HepG2 (cell line): Measurements from ENCODE around the gene MBD5. TPM values are rescaled to one million over a fixed set of nuclear protein-coding genes. Genes with fewer than 3 reads are reported as not detected.
A peak's percentile ranks its signal among the peaks of the same experiment; 100 is the strongest.

Experiments used
- FOXA3 ChIP-seq: IDR thresholded peaks from 2 replicates; pipeline ENCODE4 v1.6.1; 2016; ENCODE audit warnings: missing genetic modification reagents, missing compliant biosample characterization
- KDM2A ChIP-seq: sonication (generic); formaldehyde crosslinking; IDR thresholded peaks from 2 replicates; pipeline ENCODE4 v1.4.0; 2020; ENCODE audit warnings: low read depth, missing genetic modification reagents, borderline replicate concordance
- MXD3 ChIP-seq: IDR thresholded peaks from 2 replicates; pipeline ENCODE4 v1.6.1; 2016; ENCODE audit warnings: mild to moderate bottlenecking, missing biosample characterization, missing genetic modification reagents
- NRL ChIP-seq: sonication (generic); formaldehyde crosslinking; IDR thresholded peaks from 2 replicates; pipeline ENCODE4 v1.5.0; 2020; ENCODE audit warnings: missing genetic modification reagents, mild to moderate bottlenecking, moderate library complexity, borderline replicate concordance
- PHF21A ChIP-seq: sonication (generic); formaldehyde crosslinking; IDR thresholded peaks from 2 replicates; pipeline ENCODE4 v1.5.0; 2020; ENCODE audit warnings: mild to moderate bottlenecking, missing genetic modification reagents
- RNF2 ChIP-seq: fragments of 450-650 bp; conservative IDR thresholded peaks from 2 replicates; pipeline ENCODE4 v1.6.1; 2016; ENCODE audit warnings: low read depth
- SETDB1 ChIP-seq: sonication (generic); formaldehyde crosslinking; IDR thresholded peaks from 2 replicates; pipeline ENCODE4 v1.5.1; 2020; ENCODE audit warnings: missing genetic modification reagents, mild to moderate bottlenecking, borderline replicate concordance
- ZBTB40 ChIP-seq, 2 experiments: fragments of 450-650 bp in 1 of 2; sonication (generic) in 1 of 2; formaldehyde crosslinking in 1 of 2; IDR thresholded peaks; 2 replicates each; pipeline versions ENCODE4 v1.6.1 to v1.8.0; 2016 to 2022; ENCODE audit warnings: antibody characterized with exemption in 1 of 2, mild to moderate bottlenecking in 1 of 2, missing genetic modification reagents in 1 of 2
- ZBTB8A ChIP-seq: sonication (generic); formaldehyde crosslinking; IDR thresholded peaks from 2 replicates; pipeline ENCODE4 v1.4.0; 2020; ENCODE audit warnings: mild to moderate bottlenecking, low read depth, missing genetic modification reagents, borderline replicate concordance
- ZNF326 ChIP-seq: sonication (generic); formaldehyde crosslinking; IDR thresholded peaks from 2 replicates; pipeline ENCODE4 v1.4.0; 2020; ENCODE audit warnings: missing genetic modification reagents, borderline replicate concordance
- ZNF34 ChIP-seq: sonication (generic); formaldehyde crosslinking; IDR thresholded peaks from 2 replicates; pipeline ENCODE4 v1.4.0; 2020; ENCODE audit warnings: mild to moderate bottlenecking, missing genetic modification reagents, borderline replicate concordance
- ZNF709 ChIP-seq: sonication (generic); formaldehyde crosslinking; IDR thresholded peaks from 2 replicates; pipeline ENCODE4 v1.5.0; 2020; ENCODE audit warnings: mild to moderate bottlenecking, missing genetic modification reagents
- polyA plus RNA-seq, 8 experiments: library from polyadenylated mRNA; depleted of rRNA in 3 of 8; stranded (reverse) in 7 of 8; unstranded in 1 of 8; fragments of >200 nt; fragmentation: Illumina TruSeq in 4 of 8; extraction: Trizol in 4 of 8; gene quantifications; 2 replicates each; pipeline versions ENCODE4 v1.2.1 to v1.2.3, GENCODE V29; 2011 to 2016; ENCODE audit warnings: low read depth in 4 of 8, missing spikeins in 1 of 8, mixed read lengths in 1 of 8; ENCODE audit not compliant: insufficient read depth in 1 of 8
- total RNA-seq, 5 experiments: library from RNA; depleted of rRNA; stranded (reverse); fragments of >200 nt; fragmentation: Illumina TruSeq; extraction: Trizol; gene quantifications; 2 replicates each; pipeline ENCODE4 v1.2.3, GENCODE V29; 2016; ENCODE audit warnings: low read depth in 1 of 5
- TF ChIP-seq, protein P1 (sequence below): sonication (generic); formaldehyde crosslinking; IDR thresholded peaks from 2 replicates; pipeline ENCODE4 v1.8.0; 2022; ENCODE audit warnings: missing genetic modification reagents, mild to moderate bottlenecking, moderate library complexity, borderline replicate concordance
- TF ChIP-seq, protein P2 (sequence below): sonication (generic); formaldehyde crosslinking; IDR thresholded peaks from 2 replicates; pipeline ENCODE4 v1.4.0; 2020; ENCODE audit warnings: mild to moderate bottlenecking, low read depth, missing genetic modification reagents
- TF ChIP-seq, protein P3 (sequence below): sonication (generic); formaldehyde crosslinking; IDR thresholded peaks from 2 replicates; pipeline ENCODE4 v1.4.0; 2020; ENCODE audit warnings: missing genetic modification reagents
- TF ChIP-seq, protein P4 (sequence below): IDR thresholded peaks from 2 replicates; pipeline ENCODE4 v1.6.1; 2012; ENCODE audit warnings: inconsistent platforms

Gene MBD5
- total and polyA plus RNA-seq, 2 of the 13 experiments (the other 11 are each of a cell fraction or from before 2014, with no cell fraction given), result 13.5 to 26.4 TPM

- TF ChIP-seq, protein P1, sequence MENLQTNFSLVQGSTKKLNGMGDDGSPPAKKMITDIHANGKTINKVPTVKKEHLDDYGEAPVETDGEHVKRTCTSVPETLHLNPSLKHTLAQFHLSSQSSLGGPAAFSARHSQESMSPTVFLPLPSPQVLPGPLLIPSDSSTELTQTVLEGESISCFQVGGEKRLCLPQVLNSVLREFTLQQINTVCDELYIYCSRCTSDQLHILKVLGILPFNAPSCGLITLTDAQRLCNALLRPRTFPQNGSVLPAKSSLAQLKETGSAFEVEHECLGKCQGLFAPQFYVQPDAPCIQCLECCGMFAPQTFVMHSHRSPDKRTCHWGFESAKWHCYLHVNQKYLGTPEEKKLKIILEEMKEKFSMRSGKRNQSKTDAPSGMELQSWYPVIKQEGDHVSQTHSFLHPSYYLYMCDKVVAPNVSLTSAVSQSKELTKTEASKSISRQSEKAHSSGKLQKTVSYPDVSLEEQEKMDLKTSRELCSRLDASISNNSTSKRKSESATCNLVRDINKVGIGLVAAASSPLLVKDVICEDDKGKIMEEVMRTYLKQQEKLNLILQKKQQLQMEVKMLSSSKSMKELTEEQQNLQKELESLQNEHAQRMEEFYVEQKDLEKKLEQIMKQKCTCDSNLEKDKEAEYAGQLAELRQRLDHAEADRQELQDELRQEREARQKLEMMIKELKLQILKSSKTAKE (CRISPR knock-in tag), result no peak
- TF ChIP-seq ZNF709 (CRISPR knock-in tag), result no peak
- no peak for TF ChIP-seq MXD3 (CRISPR knock-in tag)
- TF ChIP-seq, protein P2, sequence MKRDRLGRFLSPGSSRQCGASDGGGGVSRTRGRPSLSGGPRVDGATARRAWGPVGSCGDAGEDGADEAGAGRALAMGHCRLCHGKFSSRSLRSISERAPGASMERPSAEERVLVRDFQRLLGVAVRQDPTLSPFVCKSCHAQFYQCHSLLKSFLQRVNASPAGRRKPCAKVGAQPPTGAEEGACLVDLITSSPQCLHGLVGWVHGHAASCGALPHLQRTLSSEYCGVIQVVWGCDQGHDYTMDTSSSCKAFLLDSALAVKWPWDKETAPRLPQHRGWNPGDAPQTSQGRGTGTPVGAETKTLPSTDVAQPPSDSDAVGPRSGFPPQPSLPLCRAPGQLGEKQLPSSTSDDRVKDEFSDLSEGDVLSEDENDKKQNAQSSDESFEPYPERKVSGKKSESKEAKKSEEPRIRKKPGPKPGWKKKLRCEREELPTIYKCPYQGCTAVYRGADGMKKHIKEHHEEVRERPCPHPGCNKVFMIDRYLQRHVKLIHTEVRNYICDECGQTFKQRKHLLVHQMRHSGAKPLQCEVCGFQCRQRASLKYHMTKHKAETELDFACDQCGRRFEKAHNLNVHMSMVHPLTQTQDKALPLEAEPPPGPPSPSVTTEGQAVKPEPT (CRISPR knock-in tag), result no peak
- TF ChIP-seq ZNF326 (CRISPR knock-in tag), result no peak
- TF ChIP-seq KDM2A (CRISPR knock-in tag), result no peak
- no peak for TF ChIP-seq SETDB1 (CRISPR knock-in tag)
- TF ChIP-seq ZNF34 (CRISPR knock-in tag), result no peak
- TF ChIP-seq, protein P3, sequence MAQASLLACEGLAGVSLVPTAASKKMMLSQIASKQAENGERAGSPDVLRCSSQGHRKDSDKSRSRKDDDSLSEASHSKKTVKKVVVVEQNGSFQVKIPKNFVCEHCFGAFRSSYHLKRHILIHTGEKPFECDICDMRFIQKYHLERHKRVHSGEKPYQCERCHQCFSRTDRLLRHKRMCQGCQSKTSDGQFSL, result peak; percentile 85
- no peak for TF ChIP-seq RNF2
- no peak for TF ChIP-seq PHF21A (CRISPR knock-in tag)
- TF ChIP-seq ZBTB8A (CRISPR knock-in tag), result no peak
- TF ChIP-seq FOXA3 (CRISPR knock-in tag), result peak; percentile 58; the same call in 1 of the 2 replicates
- TF ChIP-seq, protein P4, sequence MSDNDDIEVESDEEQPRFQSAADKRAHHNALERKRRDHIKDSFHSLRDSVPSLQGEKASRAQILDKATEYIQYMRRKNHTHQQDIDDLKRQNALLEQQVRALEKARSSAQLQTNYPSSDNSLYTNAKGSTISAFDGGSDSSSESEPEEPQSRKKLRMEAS, result no peak
- no peak for TF ChIP-seq NRL
- TF ChIP-seq ZBTB40 (IDR thresholded peaks at IDR 0.05), result no peak
- TF ChIP-seq ZBTB40 (CRISPR knock-in tag; IDR thresholded peaks at IDR 0.05), result no peak
Measured at GRCh38 chr2:148501545-148501944, 480.7 kb downstream of the MBD5 start (continued).
